Esophagus squamous epithelium (tissue), 4 donors: Measurements from ENCODE around the gene TMEM91.

ENCODE experiments used
- POLR2A ChIP-seq, 4 donors: fragments of 450-650 bp; IDR thresholded peaks; one replicate each; pipeline ENCODE4 v1.6.1; 2017; ENCODE audit warnings: antibody characterized with exemption in 4 of 4, mild to moderate bottlenecking in 4 of 4, moderate library complexity in 3 of 4
- TF ChIP-seq, protein P1 (sequence below), 6 experiments: fragments of 450-650 bp in 4 of 6; fragments of 200-600 bp in 2 of 6; sonication (generic) in 2 of 6; IDR thresholded peaks; one replicate each; pipeline ENCODE4 v1.5.1; 2016 to 2019; ENCODE audit warnings: antibody characterized with exemption in 6 of 6, mild to moderate bottlenecking in 4 of 6, moderate library complexity in 4 of 6

- TF ChIP-seq, protein P1, sequence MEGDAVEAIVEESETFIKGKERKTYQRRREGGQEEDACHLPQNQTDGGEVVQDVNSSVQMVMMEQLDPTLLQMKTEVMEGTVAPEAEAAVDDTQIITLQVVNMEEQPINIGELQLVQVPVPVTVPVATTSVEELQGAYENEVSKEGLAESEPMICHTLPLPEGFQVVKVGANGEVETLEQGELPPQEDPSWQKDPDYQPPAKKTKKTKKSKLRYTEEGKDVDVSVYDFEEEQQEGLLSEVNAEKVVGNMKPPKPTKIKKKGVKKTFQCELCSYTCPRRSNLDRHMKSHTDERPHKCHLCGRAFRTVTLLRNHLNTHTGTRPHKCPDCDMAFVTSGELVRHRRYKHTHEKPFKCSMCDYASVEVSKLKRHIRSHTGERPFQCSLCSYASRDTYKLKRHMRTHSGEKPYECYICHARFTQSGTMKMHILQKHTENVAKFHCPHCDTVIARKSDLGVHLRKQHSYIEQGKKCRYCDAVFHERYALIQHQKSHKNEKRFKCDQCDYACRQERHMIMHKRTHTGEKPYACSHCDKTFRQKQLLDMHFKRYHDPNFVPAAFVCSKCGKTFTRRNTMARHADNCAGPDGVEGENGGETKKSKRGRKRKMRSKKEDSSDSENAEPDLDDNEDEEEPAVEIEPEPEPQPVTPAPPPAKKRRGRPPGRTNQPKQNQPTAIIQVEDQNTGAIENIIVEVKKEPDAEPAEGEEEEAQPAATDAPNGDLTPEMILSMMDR (IDR thresholded peaks at IDR 0.05), result peak in 2 of 6 experiments; percentile 9 to 26
- TF ChIP-seq POLR2A (IDR thresholded peaks at IDR 0.05), result peak in 3 of 4 donors; percentile 49 to 70 (median 68)
Measured at GRCh38 chr19:41397086-41398049, 21.0 kb downstream of the TMEM91 start, which contains the start of the genes BCKDHA and EXOSC5.
